Pancreas (tissue), 10 donors: ENCODE results near the gene SULT4A1. TPM values are rescaled to one million over a fixed set of nuclear protein-coding genes. Genes with fewer than 3 reads are reported as not detected.
A peak's percentile ranks its signal among the peaks of the same experiment; 100 is the strongest.

Source experiments
- ATAC-seq, 4 donors: fragments of 200-7000 bp; cut with Tn5 transposase; one replicate each; pipeline versions ENCODE4 v1.8.0 to v1.9.1; 2020; ENCODE audit warnings: mild to moderate bottlenecking in 4 of 4, moderate library complexity in 4 of 4
- DNase-seq, 6 donors: peaks; one replicate each; pipeline ENCODE4 v3.0.0-alpha.2; 2020
- FAIRE-seq: peaks from 2 replicates; lab custom pipeline; 2012; peaks lifted over from hg19 to GRCh38; lab: Jason Lieb, UNC
- H3K27ac ChIP-seq, 4 donors: fragments of 200-600 bp; sonication (generic); 1 replicate in 3 of 4; 2 replicates in 1 of 4; pipeline versions ENCODE4 v1.5.0 to v1.8.0; 2020
- H3K27me3 ChIP-seq, 4 donors: fragments of 200-600 bp; one replicate each; pipeline ENCODE4 v1.8.0; 2021
- H3K36me3 ChIP-seq, 3 donors: fragments of 200-600 bp; sonication (generic) in 1 of 3; one replicate each; pipeline versions ENCODE4 v1.5.0 to v1.8.0; 2020 to 2021
- H3K4me1 ChIP-seq, 3 donors: fragments of 200-600 bp; one replicate each; pipeline ENCODE4 v1.8.0; 2021
- H3K4me3 ChIP-seq, 4 donors: fragments of 200-600 bp; sonication (generic) in 2 of 4; one replicate each; pipeline versions ENCODE4 v1.5.0 to v1.8.0; 2020 to 2021
- H3K9me3 ChIP-seq, 4 donors: fragments of 200-600 bp; one replicate each; pipeline ENCODE4 v1.8.0; 2021
- CTCF ChIP-seq, 4 donors: fragments of 200-600 bp; sonication (generic) in 3 of 4; IDR thresholded peaks; one replicate each; pipeline versions ENCODE4 v1.5.0 to v1.8.0; 2021; ENCODE audit warnings: antibody characterized with exemption in 4 of 4
- WGBS, 2 donors: extraction: QIAGEN DNeasy Blood & Tissue Kit; methylation state at CpG; one replicate each; pipeline ENCODE4 v1.1.7; 2013; 5-methylcytosine and 5-hydroxymethylcytosine counted together
- intact Hi-C, 3 donors: fragments of 100-400 bp; cut with DNase I; formaldehyde crosslinking; loops; one replicate each; pipeline versions ENCODE4 v1.11.1 to v1.14.2; 2022
- polyA plus RNA-seq, 2 donors: library from polyadenylated mRNA; stranded (reverse); fragments of 200-250 nt; gene quantifications; one replicate each; pipeline ENCODE4 v1.2.3, GENCODE V29; 2013
- total RNA-seq, 6 donors: library from RNA; stranded (reverse); fragmentation: NEBNext Ultra II Directional in 4 of 6; extraction: Animal tissue kit (Norgen Biotek cat#: 25700) in 4 of 6; gene quantifications; one replicate each; pipeline versions ENCODE4 v1.2.1 to v1.2.4, GENCODE V29; 2021 to 2023
- donor health status: healthy with polysubstance abuse.
- donor health status: DM: no; HTN: no; CAD: no; lungs with moderate emphysema.
- donor health status: DM: no; HTN: no; CAD: no.
- donor health status: control.
- donor health status: control.
- donor health status: Bipolar disorder and iron deficiency.
- donor health status: DM: yes; HTN: yes; CAD: no.
- donor health status: DM: no; HTN: no; CAD: no.
- donor health status: DM: no; HTN: no; CAD: no.
- donor health status: DM: yes; HTN: yes; CAD: no.

Gene SULT4A1
- total and polyA plus RNA-seq, 8 donors = 0.09 to 5.4 (median 0.37) TPM; not detected in 1

- ATAC-seq (no peak), FAIRE-seq (no peak), DNase-seq (peak in 1 of 6 donors; percentile 32)
- intact Hi-C loops = no loop called here
- H3K27me3 ChIP-seq = peaks cover 0 to 20% (median 3%) of the 10 kb centered on the region in 4 donors
- no peaks in the 10 kb centered on the region for H3K4me1 ChIP-seq
- no peak overlapping the region for H3K27ac ChIP-seq
- no peak for TF ChIP-seq CTCF (IDR thresholded peaks at IDR 0.05)
- H3K36me3 ChIP-seq = no peaks in the 10 kb centered on the region
- 51 to 53% methylated on average over 5 of the region's 5 CpGs for WGBS, 2 donors
- no peaks in the 10 kb centered on the region for H3K9me3 ChIP-seq
- H3K4me3 ChIP-seq = no peak overlapping the region
These were observed 31.0 kb upstream of the SULT4A1 start for GRCh38 chr22:43893266-43893665.

GRCh38 chr22:43892183-43892894 lies 30.0 kb upstream of the SULT4A1 start:
- TF ChIP-seq CTCF (IDR thresholded peaks at IDR 0.05) = no peak
- DNase-seq (no peak), FAIRE-seq (no peak), ATAC-seq (no peak)
- Histone ChIP-seq H3K27ac (no peak overlapping the region), H3K4me1 (no peaks in the 10 kb centered on the region), H3K27me3 (peaks cover 0 to 26% (median 3%) of the 10 kb centered on the region in 4 donors), H3K36me3 (no peaks in the 10 kb centered on the region), H3K9me3 (no peaks in the 10 kb centered on the region), H3K4me3 (no peak overlapping the region)
- intact Hi-C loops = no loop called here
- WGBS, 2 donors = 22 to 23% methylated on average over 15 of the region's 15 CpGs

DNA sequence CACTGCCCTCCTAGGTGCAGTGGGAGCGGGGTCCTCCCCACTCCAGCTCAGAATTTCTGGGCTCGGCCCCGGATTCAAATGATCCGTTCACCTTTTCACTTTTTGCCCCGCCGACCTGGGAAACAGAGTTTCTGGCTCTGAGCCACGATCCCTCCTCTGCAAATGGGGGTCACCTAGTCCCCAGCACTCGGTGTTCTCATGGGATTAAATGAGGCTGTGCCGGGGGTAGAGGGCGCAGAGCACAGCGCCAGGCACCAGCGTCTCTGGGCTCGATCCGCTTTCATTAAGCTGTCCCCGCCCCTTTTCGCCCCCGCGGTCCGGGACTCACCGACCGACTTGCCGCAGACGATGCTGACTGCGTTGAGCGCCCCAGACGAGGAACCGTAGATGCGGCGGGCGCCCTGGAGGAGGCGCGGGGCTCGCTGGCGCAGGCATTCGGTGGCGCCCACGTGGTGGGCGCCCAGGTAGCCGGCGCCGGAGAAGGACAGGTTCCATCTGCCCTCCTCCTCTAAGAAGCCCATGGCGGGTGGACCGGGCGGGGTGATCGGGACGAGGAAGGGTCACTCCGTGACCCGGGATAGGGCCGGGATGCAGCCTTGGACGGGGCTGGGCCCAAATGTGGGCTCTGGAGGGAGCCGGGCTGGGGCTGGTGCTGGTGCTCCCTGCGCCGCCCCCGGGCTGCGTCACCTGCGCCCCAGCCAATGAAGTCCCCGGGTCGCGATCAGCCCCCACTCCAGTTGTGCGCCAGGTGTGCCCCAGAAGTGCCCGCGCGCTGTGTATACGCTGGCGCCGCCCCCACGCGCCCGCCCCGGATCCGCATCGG lies 29.3 kb upstream of the SULT4A1 start, which contains the start of gene PNPLA5:
TSS of gene PNPLA5 (minus strand) at position 654 of the 823 bp plus-strand sequence. CDS start at position 521, 133 bp downstream.
- no peak within 1 kb of the TSS for H3K4me3 ChIP-seq

GRCh38 chr22:43890901-43891331 lies 28.6 kb upstream of the SULT4A1 start:
- WGBS, 2 donors = 9 to 11% methylated on average over 22 to 24 of the region's 24 CpGs
- DNase-seq (peak in 2 of 6 donors; percentile 50 to 60), FAIRE-seq (no peak), ATAC-seq (no peak)
- no peak for TF ChIP-seq CTCF (IDR thresholded peaks at IDR 0.05)
- Histone ChIP-seq H3K4me1 (no peaks in the 10 kb centered on the region), H3K27ac (no peak overlapping the region), H3K27me3 (peaks cover 0 to 26% (median 3%) of the 10 kb centered on the region in 4 donors), H3K9me3 (no peaks in the 10 kb centered on the region), H3K36me3 (no peaks in the 10 kb centered on the region), H3K4me3 (no peak overlapping the region)
- intact Hi-C loops = no loop called here

More for the DNA sequence above, 29.3 kb upstream of the SULT4A1 start, which contains the start of gene PNPLA5:
- FAIRE-seq = no peak
- H3K27me3 ChIP-seq = peaks cover 0 to 26% (median 3%) of the 10 kb centered on the region in 4 donors
- DNase-seq = peak in 1 of 6 donors; percentile 52
- no peak for TF ChIP-seq CTCF (IDR thresholded peaks at IDR 0.05)
- ATAC-seq = no peak
- H3K4me1 ChIP-seq = no peaks in the 10 kb centered on the region
- WGBS, 2 donors = 1 to 2% methylated on average over 69 to 72 of the region's 72 CpGs
- no peak within 1 kb of the TSS for H3K27ac ChIP-seq
- H3K9me3 ChIP-seq = no peaks in the 10 kb centered on the region
- H3K36me3 ChIP-seq = no peaks in the 10 kb centered on the region
- intact Hi-C loops = no loop called here
